ENCODE measurements around the gene AFAP1. TPM values are rescaled to one million over a fixed set of nuclear protein-coding genes. Genes with fewer than 3 reads are reported as not detected.

The AFAP1 gene
- total RNA-seq, 2 donors from 2014 or later = 29.7 to 43.9 TPM

DNA sequence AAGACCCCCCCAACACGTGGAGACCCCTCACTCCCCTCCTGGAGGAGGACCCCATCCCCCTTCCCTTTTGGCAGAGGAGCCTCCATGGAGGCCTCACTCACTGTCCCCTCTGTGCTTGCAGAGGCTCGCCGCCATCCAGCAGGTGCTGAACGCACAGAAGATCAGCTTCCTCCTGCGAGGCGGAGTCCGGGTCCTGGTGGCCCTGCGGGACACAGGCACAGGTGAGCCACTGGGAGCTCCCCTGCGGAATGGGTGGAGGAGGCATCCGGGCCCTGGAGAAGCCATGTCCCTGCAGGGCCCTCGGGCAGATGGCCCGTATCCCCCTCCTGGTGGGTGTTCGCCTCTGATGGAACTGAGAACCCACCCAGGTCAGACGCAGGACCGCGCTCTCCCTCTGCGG is 206.5 kb downstream of the AFAP1 start:
- Histone ChIP-seq H3K4me1 (no peaks in the 10 kb centered on the region), H3K9me3 (no peaks in the 10 kb centered on the region), H3K27me3 (no peaks in the 10 kb centered on the region), H3K27ac (no peak overlapping the region), H3K36me3 (no peaks in the 10 kb centered on the region), H3K4me3 (no peak overlapping the region), H3K9ac (ENCODE audit: low read depth in 2 of 2, low read length in 2 of 2) (no peak overlapping the region)
- intact Hi-C loops (cut with DNase I) = no loop called here
- TF ChIP-seq, protein P1, sequence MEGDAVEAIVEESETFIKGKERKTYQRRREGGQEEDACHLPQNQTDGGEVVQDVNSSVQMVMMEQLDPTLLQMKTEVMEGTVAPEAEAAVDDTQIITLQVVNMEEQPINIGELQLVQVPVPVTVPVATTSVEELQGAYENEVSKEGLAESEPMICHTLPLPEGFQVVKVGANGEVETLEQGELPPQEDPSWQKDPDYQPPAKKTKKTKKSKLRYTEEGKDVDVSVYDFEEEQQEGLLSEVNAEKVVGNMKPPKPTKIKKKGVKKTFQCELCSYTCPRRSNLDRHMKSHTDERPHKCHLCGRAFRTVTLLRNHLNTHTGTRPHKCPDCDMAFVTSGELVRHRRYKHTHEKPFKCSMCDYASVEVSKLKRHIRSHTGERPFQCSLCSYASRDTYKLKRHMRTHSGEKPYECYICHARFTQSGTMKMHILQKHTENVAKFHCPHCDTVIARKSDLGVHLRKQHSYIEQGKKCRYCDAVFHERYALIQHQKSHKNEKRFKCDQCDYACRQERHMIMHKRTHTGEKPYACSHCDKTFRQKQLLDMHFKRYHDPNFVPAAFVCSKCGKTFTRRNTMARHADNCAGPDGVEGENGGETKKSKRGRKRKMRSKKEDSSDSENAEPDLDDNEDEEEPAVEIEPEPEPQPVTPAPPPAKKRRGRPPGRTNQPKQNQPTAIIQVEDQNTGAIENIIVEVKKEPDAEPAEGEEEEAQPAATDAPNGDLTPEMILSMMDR (IDR thresholded peaks at IDR 0.05) = no peak
- no peak for DNase-seq

DNA sequence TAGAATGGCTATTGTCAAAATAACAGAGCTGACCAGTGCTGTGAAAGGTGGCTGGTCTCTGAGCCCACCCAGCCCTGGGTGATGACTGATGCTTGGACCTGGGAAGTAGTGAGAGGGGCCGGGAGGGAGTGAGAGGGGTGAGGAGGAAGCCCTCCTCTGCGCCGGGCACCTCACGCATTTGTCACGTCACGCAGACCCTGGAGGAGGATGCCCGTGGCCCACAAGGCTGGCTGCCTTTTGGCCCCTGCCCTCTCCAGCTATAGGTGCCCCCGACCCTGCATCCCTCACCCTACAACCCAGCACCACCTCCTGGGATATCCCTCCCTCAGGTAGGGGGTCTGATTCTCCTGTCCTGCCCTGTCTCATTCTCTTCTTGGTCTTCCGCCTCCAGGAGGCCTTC is 207.4 kb downstream of the AFAP1 start:
- H3K27me3 ChIP-seq = no peaks in the 10 kb centered on the region
- no peak overlapping the region for H3K27ac ChIP-seq
- no peaks in the 10 kb centered on the region for H3K36me3 ChIP-seq
- no peaks in the 10 kb centered on the region for H3K4me1 ChIP-seq
- H3K4me3 ChIP-seq = no peak overlapping the region
- TF ChIP-seq, protein P1 (IDR thresholded peaks at IDR 0.05) = no peak
- intact Hi-C loops (cut with DNase I) = no loop called here
- DNase-seq = no peak
- no peaks in the 10 kb centered on the region for H3K9me3 ChIP-seq
- H3K9ac ChIP-seq (ENCODE audit: low read depth in 2 of 2, low read length in 2 of 2) = no peak overlapping the region

- H3K9ac ChIP-seq (ENCODE audit: low read depth in 2 of 2, low read length in 2 of 2) = no peak overlapping the region
- no peak overlapping the region for H3K27ac ChIP-seq
- TF ChIP-seq, protein P1 (IDR thresholded peaks at IDR 0.05) = no peak
- H3K4me3 ChIP-seq = no peak overlapping the region
- DNase-seq = no peak
- intact Hi-C loops (cut with DNase I) = no loop called here
- no peaks in the 10 kb centered on the region for H3K36me3 ChIP-seq
- H3K27me3 ChIP-seq = no peaks in the 10 kb centered on the region
- no peaks in the 10 kb centered on the region for H3K9me3 ChIP-seq
- H3K4me1 ChIP-seq = no peaks in the 10 kb centered on the region
These were observed 208.2 kb downstream of the AFAP1 start for GRCh38 chr4:7731437-7731836.

GRCh38 chr4:7727749-7728148 is 211.9 kb downstream of the AFAP1 start:
- DNase-seq = no peak
- Histone ChIP-seq H3K4me1 (no peaks in the 10 kb centered on the region), H3K9me3 (no peaks in the 10 kb centered on the region), H3K27me3 (no peaks in the 10 kb centered on the region), H3K36me3 (no peaks in the 10 kb centered on the region), H3K27ac (no peak overlapping the region), H3K4me3 (no peak overlapping the region), H3K9ac (ENCODE audit: low read depth in 2 of 2, low read length in 2 of 2) (no peak overlapping the region)
- intact Hi-C loops (cut with DNase I) = no loop called here
- TF ChIP-seq, protein P1 (IDR thresholded peaks at IDR 0.05) = no peak

DNA sequence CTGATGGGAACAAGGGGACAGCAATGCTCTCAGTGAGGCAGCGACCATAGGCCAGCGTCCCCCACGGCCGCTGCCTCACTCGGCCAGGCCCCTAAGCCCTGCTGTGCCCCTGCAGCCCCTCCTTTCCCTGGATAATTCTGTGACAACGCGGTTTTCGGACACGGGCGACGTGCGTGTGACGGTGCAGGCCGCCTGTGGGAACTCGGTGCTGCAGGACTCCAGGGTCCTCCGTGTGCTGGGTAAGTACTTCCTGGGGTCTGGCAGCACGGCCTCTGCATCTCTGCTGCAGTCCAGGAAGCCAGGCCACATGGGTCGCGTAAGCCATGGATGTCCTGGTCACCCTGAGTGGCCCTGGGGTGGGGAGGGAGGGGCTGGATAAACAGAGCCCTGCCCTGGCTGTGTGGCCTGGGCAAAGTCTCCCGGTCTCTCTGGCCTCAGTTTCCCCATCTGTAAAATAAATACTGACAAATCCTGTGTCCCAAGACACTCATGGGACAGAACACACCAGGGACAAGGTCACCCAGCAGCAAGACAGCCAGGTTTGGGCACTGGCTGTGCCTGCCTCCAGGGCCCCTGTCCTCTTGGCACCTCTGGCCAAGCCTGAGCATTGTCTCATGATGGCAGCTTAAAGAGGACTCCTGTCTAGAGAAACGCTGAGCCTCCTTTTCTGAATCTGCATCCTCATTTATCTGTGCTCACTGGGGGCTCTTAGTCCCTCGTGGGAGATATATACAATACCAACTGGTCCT is 212.8 kb downstream of the AFAP1 start:
- Histone ChIP-seq H3K4me1 (no peaks in the 10 kb centered on the region), H3K27me3 (no peaks in the 10 kb centered on the region), H3K9ac (ENCODE audit: low read depth in 2 of 2, low read length in 2 of 2) (no peak overlapping the region), H3K4me3 (no peak overlapping the region), H3K27ac (no peak overlapping the region), H3K9me3 (no peaks in the 10 kb centered on the region), H3K36me3 (no peaks in the 10 kb centered on the region)
- intact Hi-C loops (cut with DNase I) = no loop called here
- TF ChIP-seq, protein P1 (IDR thresholded peaks at IDR 0.05) = no peak
- DNase-seq = no peak

Measured in colonic mucosa (tissue), 4 donors.